AG04450 (cell line): Measurements from ENCODE around the gene SRP19. TPM values are rescaled to one million over a fixed set of nuclear protein-coding genes. Genes with fewer than 3 reads are reported as not detected.
"Not testable (repeated sequence)": the region's sequence is repeated elsewhere in the genome, so short reads cannot be mapped to it uniquely, and the experiment has no call there.

Source experiments
- CTCF ChIA-PET: fragments of 300-600, 350-600 bp; formaldehyde crosslinking; extraction: SDS; loops from one replicate; lab custom pipeline; 2022; ENCODE audit warnings: antibody characterized with exemption, inconsistent platforms; lab: Charles Lee
- POLR2A ChIA-PET: fragments of 350-600 bp; formaldehyde crosslinking; extraction: SDS; loops from one replicate; lab custom pipeline; 2021; ENCODE audit warnings: antibody characterized with exemption, inconsistent platforms; lab: Yijun Ruan, JAX
- DNase-seq: peaks from one replicate; pipeline ENCODE4 v3.0.0-alpha.2; 2011; ENCODE audit warnings: low read depth, low spot score
- H3K27ac ChIP-seq: one replicate; pipeline ENCODE4 v1.5.1; 2012; ENCODE audit warnings: low read depth, low read length, control low read depth
- H3K27me3 ChIP-seq: one replicate; pipeline ENCODE4 v1.6.0; 2012; ENCODE audit warnings: low read length; ENCODE audit not compliant: control insufficient read depth, insufficient read depth
- H3K4me3 ChIP-seq: 2 replicates; pipeline ENCODE4 v1.5.1; 2011; ENCODE audit warnings: mild to moderate bottlenecking, low read depth, low read length, control low read depth
- H3K9me3 ChIP-seq: 2 replicates; pipeline ENCODE4 v1.5.1; 2012; ENCODE audit warnings: low read length; ENCODE audit not compliant: control insufficient read depth, insufficient read depth
- CTCF ChIP-seq: IDR thresholded peaks from 2 replicates; pipeline ENCODE4 v1.5.1; 2011; ENCODE audit warnings: low read depth, low read length, control low read depth, inconsistent platforms
- polyA plus RNA-seq: library from polyadenylated mRNA; depleted of rRNA; stranded (reverse); fragments of >200 nt; gene quantifications from 2 replicates; pipeline ENCODE4 v1.2.3, GENCODE V29; 2011

Gene SRP19
- polyA plus RNA-seq, 1 experiment = 149 TPM

GRCh38 chr5:112902561-112902960 is 41.5 kb downstream of the SRP19 start:
- Histone ChIP-seq H3K27ac (no peak overlapping the region), H3K4me3 (no peak overlapping the region), H3K27me3 (no peaks in the 10 kb centered on the region), H3K9me3 (no peaks in the 10 kb centered on the region)
- ChIA-PET CTCF (interaction anchor here (0.7 to 1.6 kb wide), 2 partner anchors 11 to 54 kb away, joined by 4 to 5 read pairs; no protein-coding TSS in a partner anchor), POLR2A (no interaction called here)
- no peak for DNase-seq
- no peak for TF ChIP-seq CTCF

GRCh38 chr5:112904996-112905395 is 43.9 kb downstream of the SRP19 start:
- H3K4me3 ChIP-seq, DNase-seq, H3K9me3 ChIP-seq, POLR2A ChIA-PET, H3K27me3 ChIP-seq, H3K27ac ChIP-seq: not testable (repeated sequence)
- CTCF ChIA-PET = interaction anchor here (0.5 to 1.1 kb wide), 2 partner anchors 72 to 354 kb away, joined by 4 to 5 read pairs; no protein-coding TSS in a partner anchor

GRCh38 chr5:112906637-112907036 is 45.5 kb downstream of the SRP19 start:
- POLR2A ChIA-PET = no interaction called here
- CTCF ChIA-PET = no interaction called here
- TF ChIP-seq CTCF = no peak
- Histone ChIP-seq H3K27ac (no peak overlapping the region), H3K4me3 (no peak overlapping the region), H3K9me3 (no peaks in the 10 kb centered on the region), H3K27me3 (no peaks in the 10 kb centered on the region)
- no peak for DNase-seq

- ChIA-PET POLR2A (no interaction called here), CTCF (no interaction called here)
- H3K9me3 ChIP-seq = no peaks in the 10 kb centered on the region
- no peak for DNase-seq
- no peak overlapping the region for H3K27ac ChIP-seq
- no peaks in the 10 kb centered on the region for H3K27me3 ChIP-seq
- no peak overlapping the region for H3K4me3 ChIP-seq
- no peak for TF ChIP-seq CTCF
These were observed 46.1 kb downstream of the SRP19 start for GRCh38 chr5:112907166-112907631.

GRCh38 chr5:112908854-112909253 is 47.8 kb downstream of the SRP19 start:
- CTCF ChIA-PET = interaction anchor here (0.6 to 1.7 kb wide), 2 partner anchors 13 to 87 kb away, joined by 4 to 5 read pairs; partner anchors contain the start of gene REEP5
- POLR2A ChIA-PET = no interaction called here

More at GRCh38 chr5:112908854-112909253, 47.8 kb downstream of the SRP19 start:
- Histone ChIP-seq H3K27ac (no peak overlapping the region), H3K9me3 (no peaks in the 10 kb centered on the region), H3K4me3 (no peak overlapping the region), H3K27me3 (no peaks in the 10 kb centered on the region)
- TF ChIP-seq CTCF = no peak
- DNase-seq = no peak
